ENCODE measurements around the gene RAB36.
A peak's percentile ranks its signal among the peaks of the same experiment; 100 is the strongest.

Gene RAB36

GRCh38 chr22:23112472-23113012, 32.7 kb upstream of the RAB36 start:
- H3K4me1 ChIP-seq (ENCODE audit: insufficient read depth, low read length), result peaks cover 12% of the 10 kb centered on the region
- no peak for TF ChIP-seq CTCF (IDR thresholded peaks at IDR 0.05; ENCODE audit: borderline replicate concordance, extremely low read depth, low read length, poor library complexity, severe bottlenecking)
- no peak for TF ChIP-seq EZH2 (IDR thresholded peaks at IDR 0.05; ENCODE audit: borderline replicate concordance, low read depth, low read length, severe bottlenecking)
- H2AFZ ChIP-seq (ENCODE audit: low read depth, low read length), result no peak overlapping the region
- no peaks in the 10 kb centered on the region for H4K20me1 ChIP-seq (ENCODE audit: insufficient read depth, low read length)
- ATAC-seq (ENCODE audit: insufficient read depth, low read depth) (no peak), DNase-seq (no peak)
- H3K27ac ChIP-seq (ENCODE audit: low read length), result no peak overlapping the region
- no peaks in the 10 kb centered on the region for H3K9me3 ChIP-seq (ENCODE audit: insufficient read depth, low read length, severe bottlenecking)
- H3K79me2 ChIP-seq (ENCODE audit: insufficient read depth, low read length), result no peaks in the 10 kb centered on the region
- H3K9ac ChIP-seq (ENCODE audit: low read depth, low read length), result no peak overlapping the region
- H3K36me3 ChIP-seq (ENCODE audit: insufficient read depth, low read length), result no peaks in the 10 kb centered on the region
- H3K4me3 ChIP-seq (ENCODE audit: low read depth in 1 of 2, low read length in 2 of 2), result no peak overlapping the region
- no peak overlapping the region for H3K4me2 ChIP-seq (ENCODE audit: insufficient read depth, low read length)
- H3K27me3 ChIP-seq (ENCODE audit: insufficient read depth, low read length, poor library complexity), result no peaks in the 10 kb centered on the region

DNA sequence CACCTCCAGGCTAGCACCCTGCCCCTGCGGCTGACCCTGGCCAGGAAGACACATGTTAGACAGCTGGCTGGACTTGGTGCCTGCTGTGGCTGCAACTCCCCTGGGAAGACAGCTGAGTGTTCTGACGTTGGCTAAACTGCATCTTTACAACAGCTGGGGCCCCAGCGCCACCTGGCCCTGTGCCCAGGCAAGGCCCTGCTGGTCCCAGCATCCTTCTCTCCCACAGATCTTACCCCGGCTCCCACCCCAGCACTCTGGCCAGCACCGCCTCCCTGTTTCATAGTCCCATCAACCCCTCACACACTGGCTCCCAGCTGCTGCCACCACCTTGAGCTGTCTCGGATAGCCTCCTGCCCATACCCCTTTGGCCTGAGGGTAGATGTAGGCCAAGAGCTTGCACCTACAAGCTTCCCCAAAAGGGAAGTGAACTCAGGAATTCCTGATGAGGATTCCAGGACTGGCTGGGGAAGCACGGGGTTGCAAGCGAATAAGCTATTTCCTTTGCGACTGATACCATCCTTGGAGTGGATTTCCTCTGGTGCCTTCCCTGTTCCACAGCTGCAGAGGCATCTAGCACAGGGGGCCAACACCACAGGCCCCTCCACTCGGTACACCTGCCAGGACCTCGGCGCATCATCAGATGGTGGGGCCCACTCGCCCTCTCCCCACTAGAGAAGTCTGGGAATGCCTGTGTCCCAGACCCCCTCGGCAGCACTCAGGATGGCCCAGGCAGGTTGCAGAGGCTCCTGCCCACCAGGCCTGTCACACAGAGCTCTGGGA, 32.0 kb upstream of the RAB36 start:
- H3K4me3 ChIP-seq (ENCODE audit: low read depth in 1 of 2, low read length in 2 of 2), result no peak overlapping the region
- no peak overlapping the region; the same call in 1 of the 2 replicates for H3K27ac ChIP-seq (ENCODE audit: low read length)
- peaks cover 12% of the 10 kb centered on the region for H3K4me1 ChIP-seq (ENCODE audit: insufficient read depth, low read length)
- H3K36me3 ChIP-seq (ENCODE audit: insufficient read depth, low read length), result no peaks in the 10 kb centered on the region
- DNase-seq, result peak; percentile 32
- ATAC-seq (ENCODE audit: insufficient read depth, low read depth), result peak; percentile 26; the same call in 1 of the 3 replicates
- H3K9ac ChIP-seq (ENCODE audit: low read depth, low read length), result no peak overlapping the region
- H3K27me3 ChIP-seq (ENCODE audit: insufficient read depth, low read length, poor library complexity), result no peaks in the 10 kb centered on the region
- H4K20me1 ChIP-seq (ENCODE audit: insufficient read depth, low read length), result no peaks in the 10 kb centered on the region
- no peak overlapping the region for H3K4me2 ChIP-seq (ENCODE audit: insufficient read depth, low read length)
- TF ChIP-seq CTCF (IDR thresholded peaks at IDR 0.05; ENCODE audit: borderline replicate concordance, extremely low read depth, low read length, poor library complexity, severe bottlenecking) (no peak), EZH2 (IDR thresholded peaks at IDR 0.05; ENCODE audit: borderline replicate concordance, low read depth, low read length, severe bottlenecking) (no peak)
- no peak overlapping the region for H2AFZ ChIP-seq (ENCODE audit: low read depth, low read length)
- no peaks in the 10 kb centered on the region for H3K9me3 ChIP-seq (ENCODE audit: insufficient read depth, low read length, severe bottlenecking)
- H3K79me2 ChIP-seq (ENCODE audit: insufficient read depth, low read length), result no peaks in the 10 kb centered on the region

- H3K4me3 ChIP-seq (ENCODE audit: low read depth in 1 of 2, low read length in 2 of 2), result no peak overlapping the region
- no peak overlapping the region; the same call in 1 of the 2 replicates for H3K27ac ChIP-seq (ENCODE audit: low read length)
- no peak overlapping the region for H3K4me2 ChIP-seq (ENCODE audit: insufficient read depth, low read length)
- H3K36me3 ChIP-seq (ENCODE audit: insufficient read depth, low read length), result no peaks in the 10 kb centered on the region
- no peaks in the 10 kb centered on the region for H3K27me3 ChIP-seq (ENCODE audit: insufficient read depth, low read length, poor library complexity)
- DNase-seq, result no peak
- H3K9ac ChIP-seq (ENCODE audit: low read depth, low read length), result no peak overlapping the region
- TF ChIP-seq CTCF (IDR thresholded peaks at IDR 0.05; ENCODE audit: borderline replicate concordance, extremely low read depth, low read length, poor library complexity, severe bottlenecking) (no peak), EZH2 (IDR thresholded peaks at IDR 0.05; ENCODE audit: borderline replicate concordance, low read depth, low read length, severe bottlenecking) (no peak)
- no peak for ATAC-seq (ENCODE audit: insufficient read depth, low read depth)
- no peak overlapping the region for H2AFZ ChIP-seq (ENCODE audit: low read depth, low read length)
- H3K9me3 ChIP-seq (ENCODE audit: insufficient read depth, low read length, severe bottlenecking), result no peaks in the 10 kb centered on the region
- H3K79me2 ChIP-seq (ENCODE audit: insufficient read depth, low read length), result no peaks in the 10 kb centered on the region
- no peaks in the 10 kb centered on the region for H4K20me1 ChIP-seq (ENCODE audit: insufficient read depth, low read length)
- H3K4me1 ChIP-seq (ENCODE audit: insufficient read depth, low read length), result peaks cover 13% of the 10 kb centered on the region
Measured at GRCh38 chr22:23113847-23114720, 31.2 kb upstream of the RAB36 start.
